Measurements from ENCODE around the gene TECPR2.

Gene TECPR2

DNA sequence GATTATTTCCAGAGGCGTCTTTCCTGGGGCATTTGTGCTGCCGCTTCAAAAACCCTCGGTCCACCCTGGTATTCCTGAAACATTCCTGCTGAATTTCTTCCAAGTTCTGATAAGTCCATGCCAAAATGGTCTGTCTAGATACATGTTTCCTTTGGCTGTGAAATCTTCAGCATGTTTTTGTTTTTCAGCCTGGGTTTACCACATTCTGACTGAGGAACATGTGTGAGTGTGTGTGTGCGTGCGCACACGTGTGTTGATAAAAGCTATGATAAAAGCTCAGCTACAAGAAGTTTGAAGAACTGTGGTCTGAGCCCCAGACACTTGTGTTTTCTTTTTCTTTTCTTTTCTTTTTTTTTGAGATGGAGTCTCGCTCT lies 124.5 kb downstream of the TECPR2 start:
- Histone ChIP-seq H3K27ac (no peak overlapping the region), H3K9me3 (no peaks in the 10 kb centered on the region), H3K9ac (no peak overlapping the region), H4K20me1 (no peaks in the 10 kb centered on the region), H3K4me1 (no peaks in the 10 kb centered on the region), H3K4me2 (no peak overlapping the region), H3K27me3 (no peaks in the 10 kb centered on the region), H3K36me3 (0 out of 2 replicates have a peak, but pooled peaks cover 3% of the 10 kb centered on the region), H3K4me3 (no peak overlapping the region)
- TF ChIP-seq Cebpa-rat (IDR thresholded peaks at IDR 0.05) = no peak

DNA sequence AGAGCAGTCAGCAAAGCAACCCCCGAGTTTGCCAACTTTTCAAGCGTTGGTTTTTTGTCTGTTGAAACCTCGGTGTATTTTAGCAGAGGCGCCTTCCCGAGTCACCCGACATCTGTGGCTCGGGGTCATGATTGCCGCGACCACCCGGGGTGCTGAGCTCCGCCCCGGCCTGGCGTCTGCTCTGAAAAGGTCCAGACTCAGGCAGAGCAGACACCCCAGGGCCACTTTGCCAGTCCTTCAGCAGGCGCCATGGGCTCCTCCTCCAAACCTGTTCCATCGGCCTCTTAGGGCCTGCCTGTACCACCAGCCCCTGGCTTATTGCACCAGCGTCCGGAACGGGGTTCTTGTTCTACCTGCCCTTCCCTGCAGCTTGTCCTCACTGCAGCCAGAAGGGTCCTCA lies 127.7 kb downstream of the TECPR2 start:
- no peak for TF ChIP-seq Cebpa-rat (IDR thresholded peaks at IDR 0.05)
- H3K27ac ChIP-seq = no peak overlapping the region
- H3K9ac ChIP-seq = no peak overlapping the region

DNA sequence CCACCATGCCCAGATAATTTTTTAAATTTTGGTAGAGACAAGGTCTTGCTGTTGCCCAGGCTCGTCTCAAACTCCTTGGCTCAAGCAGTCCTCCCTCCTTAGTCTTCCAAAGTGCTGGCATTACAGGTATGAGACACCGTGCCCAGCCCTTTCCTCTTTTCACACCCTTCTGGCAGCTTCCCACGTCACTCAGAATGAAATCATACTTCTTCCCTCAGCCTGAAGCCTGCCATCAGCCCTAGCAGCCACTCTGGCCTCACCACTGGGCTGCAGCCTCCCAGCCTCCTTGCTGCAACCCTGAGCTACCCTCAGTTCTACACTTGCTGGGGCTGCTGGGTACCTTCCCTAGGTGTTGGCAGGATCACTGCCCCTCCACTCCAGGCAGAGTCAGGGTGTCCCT lies 128.6 kb downstream of the TECPR2 start:
- H3K4me1 ChIP-seq = no peaks in the 10 kb centered on the region
- TF ChIP-seq Cebpa-rat (IDR thresholded peaks at IDR 0.05) = no peak
- H3K36me3 ChIP-seq = no peaks in the 10 kb centered on the region; the same call in 1 of the 2 replicates
- no peaks in the 10 kb centered on the region for H3K27me3 ChIP-seq
- H3K9ac ChIP-seq = no peak overlapping the region
- H3K27ac ChIP-seq = no peak overlapping the region
- no peak overlapping the region for H3K4me2 ChIP-seq
- no peak overlapping the region for H3K4me3 ChIP-seq
- no peaks in the 10 kb centered on the region for H4K20me1 ChIP-seq
- H3K9me3 ChIP-seq = no peaks in the 10 kb centered on the region

More for the DNA sequence above, 127.7 kb downstream of the TECPR2 start:
- no peaks in the 10 kb centered on the region for H3K27me3 ChIP-seq
- H3K36me3 ChIP-seq = no peaks in the 10 kb centered on the region
- no peak overlapping the region for H3K4me3 ChIP-seq
- no peaks in the 10 kb centered on the region for H4K20me1 ChIP-seq
- no peak overlapping the region for H3K4me2 ChIP-seq
- no peaks in the 10 kb centered on the region for H3K4me1 ChIP-seq
- no peaks in the 10 kb centered on the region for H3K9me3 ChIP-seq

DNA sequence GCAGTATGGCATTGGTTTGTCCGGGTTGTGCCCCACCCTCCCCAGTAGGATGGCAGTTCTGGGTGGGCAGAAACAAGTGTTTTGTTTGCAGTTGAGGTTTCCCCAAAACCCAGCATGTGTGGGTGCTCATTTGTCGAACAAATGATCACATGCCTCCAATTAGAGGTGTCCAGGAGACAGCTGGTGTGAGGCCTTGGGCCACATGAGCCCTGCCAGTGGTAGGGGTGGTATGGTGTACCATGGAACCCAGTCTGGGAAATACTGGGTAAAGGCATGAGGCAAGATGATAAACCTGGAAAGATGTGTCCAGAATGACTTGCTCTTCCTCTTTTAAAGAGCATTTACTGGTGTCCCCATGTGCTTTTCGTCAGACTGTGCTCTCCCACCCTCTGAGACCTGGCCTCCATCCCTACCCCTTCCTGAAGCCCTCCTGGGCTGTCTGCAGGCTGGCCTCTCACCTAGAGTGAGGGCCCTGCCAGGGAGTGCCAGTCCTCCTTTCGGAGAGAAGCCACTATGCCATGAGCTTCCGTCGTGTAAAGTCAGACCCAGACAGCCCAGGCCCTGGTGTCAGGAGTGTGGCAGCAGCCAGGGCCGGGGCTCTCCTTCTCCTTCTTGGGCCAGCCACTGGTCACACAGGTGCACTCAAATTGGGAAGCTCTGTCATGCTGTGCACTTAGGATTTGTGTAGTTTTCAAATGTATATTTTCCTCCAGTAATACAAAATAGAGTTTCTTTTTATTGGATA lies 129.2 kb downstream of the TECPR2 start:
- Histone ChIP-seq H3K27ac (no peak overlapping the region), H3K4me3 (no peak overlapping the region), H3K27me3 (no peaks in the 10 kb centered on the region), H3K36me3 (peaks cover 4% of the 10 kb centered on the region; the same call in 1 of the 2 replicates), H4K20me1 (no peaks in the 10 kb centered on the region), H3K9ac (no peak overlapping the region), H3K9me3 (no peaks in the 10 kb centered on the region), H3K4me1 (no peaks in the 10 kb centered on the region), H3K4me2 (no peak overlapping the region)
- no peak for TF ChIP-seq Cebpa-rat (IDR thresholded peaks at IDR 0.05)

DNA sequence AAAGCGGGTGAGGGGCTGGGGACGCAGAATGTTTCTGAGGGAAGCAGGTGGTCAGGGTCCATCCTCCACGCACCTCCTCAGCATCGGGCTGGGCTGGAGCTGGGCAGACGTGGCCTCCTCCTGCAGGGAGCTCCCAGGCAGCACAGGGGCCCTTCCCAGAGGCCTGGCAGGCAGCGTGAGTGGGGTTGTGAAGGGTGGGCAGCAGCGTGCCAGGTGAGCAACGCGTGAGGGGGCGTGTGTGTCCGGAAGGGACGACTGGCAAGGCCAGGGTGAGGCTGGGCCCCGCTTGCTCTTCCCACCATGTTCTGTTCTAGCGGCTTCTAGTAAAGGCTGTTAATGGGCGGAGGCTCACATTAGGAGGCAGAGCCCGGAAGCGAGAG lies 129.8 kb downstream of the TECPR2 start:
- Histone ChIP-seq H3K4me3 (no peak overlapping the region), H3K9ac (no peak overlapping the region), H3K27ac (no peak overlapping the region), H3K27me3 (no peaks in the 10 kb centered on the region), H4K20me1 (no peaks in the 10 kb centered on the region), H3K4me1 (no peaks in the 10 kb centered on the region), H3K36me3 (peaks cover 9% of the 10 kb centered on the region; the same call in 1 of the 2 replicates), H3K4me2 (no peak overlapping the region), H3K9me3 (no peaks in the 10 kb centered on the region)
- TF ChIP-seq Cebpa-rat (IDR thresholded peaks at IDR 0.05) = no peak

DNA sequence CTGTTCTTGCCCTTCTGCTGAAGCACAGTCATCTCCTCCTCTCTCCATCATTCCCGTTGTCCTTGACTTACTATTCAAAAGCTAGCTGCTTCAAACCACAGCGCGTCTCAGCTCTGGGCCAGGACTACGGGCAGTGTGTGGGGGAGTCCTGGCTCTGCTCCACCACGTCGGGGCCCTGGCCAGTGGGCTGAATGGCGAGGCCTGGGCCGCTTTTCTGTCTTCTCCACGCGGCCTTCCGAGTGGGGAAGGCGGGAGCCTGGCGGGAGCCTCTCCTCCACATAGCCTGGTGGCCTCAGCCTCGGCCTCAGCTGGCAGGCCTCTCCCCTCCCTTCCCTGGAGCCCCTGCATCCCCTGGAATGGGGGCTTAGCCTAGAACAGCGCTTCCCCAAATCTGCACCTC lies 130.4 kb downstream of the TECPR2 start:
- H3K9ac ChIP-seq = no peak overlapping the region
- H3K27ac ChIP-seq = no peak overlapping the region
- no peak overlapping the region for H3K4me3 ChIP-seq
- H3K36me3 ChIP-seq = peaks cover 15% of the 10 kb centered on the region
- H3K27me3 ChIP-seq = no peaks in the 10 kb centered on the region
- H3K4me2 ChIP-seq = no peak overlapping the region
- H3K4me1 ChIP-seq = no peaks in the 10 kb centered on the region
- H4K20me1 ChIP-seq = no peaks in the 10 kb centered on the region
- TF ChIP-seq Cebpa-rat (IDR thresholded peaks at IDR 0.05) = no peak
- H3K9me3 ChIP-seq = no peaks in the 10 kb centered on the region

DNA sequence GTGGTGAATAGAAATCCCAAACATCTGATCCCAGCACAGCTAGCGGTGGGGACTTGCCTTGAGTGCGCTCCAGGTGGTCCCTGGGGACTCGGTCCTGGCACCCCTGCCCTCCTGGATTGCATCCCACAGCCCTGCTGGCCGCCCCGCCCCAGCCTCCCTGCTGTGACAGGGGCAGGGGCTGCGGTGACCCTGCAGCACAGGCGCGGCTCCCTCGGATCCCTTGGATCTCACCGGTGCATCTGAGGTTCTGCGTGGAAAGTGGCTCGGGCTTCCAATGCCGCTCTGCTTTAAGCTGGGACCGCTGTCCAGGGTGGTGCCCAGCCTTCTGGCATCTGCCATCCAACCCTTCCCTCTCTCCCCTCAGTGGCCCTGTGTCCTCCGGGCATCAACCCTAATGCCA lies 130.8 kb downstream of the TECPR2 start:
- H3K9me3 ChIP-seq = no peaks in the 10 kb centered on the region
- no peak overlapping the region for H3K4me3 ChIP-seq
- no peaks in the 10 kb centered on the region for H4K20me1 ChIP-seq
- H3K9ac ChIP-seq = no peak overlapping the region
- no peak overlapping the region for H3K4me2 ChIP-seq
- TF ChIP-seq Cebpa-rat (IDR thresholded peaks at IDR 0.05) = no peak
- H3K27me3 ChIP-seq = no peaks in the 10 kb centered on the region
- H3K36me3 ChIP-seq = peaks cover 20% of the 10 kb centered on the region
- no peaks in the 10 kb centered on the region for H3K4me1 ChIP-seq
- H3K27ac ChIP-seq = no peak overlapping the region

DNA sequence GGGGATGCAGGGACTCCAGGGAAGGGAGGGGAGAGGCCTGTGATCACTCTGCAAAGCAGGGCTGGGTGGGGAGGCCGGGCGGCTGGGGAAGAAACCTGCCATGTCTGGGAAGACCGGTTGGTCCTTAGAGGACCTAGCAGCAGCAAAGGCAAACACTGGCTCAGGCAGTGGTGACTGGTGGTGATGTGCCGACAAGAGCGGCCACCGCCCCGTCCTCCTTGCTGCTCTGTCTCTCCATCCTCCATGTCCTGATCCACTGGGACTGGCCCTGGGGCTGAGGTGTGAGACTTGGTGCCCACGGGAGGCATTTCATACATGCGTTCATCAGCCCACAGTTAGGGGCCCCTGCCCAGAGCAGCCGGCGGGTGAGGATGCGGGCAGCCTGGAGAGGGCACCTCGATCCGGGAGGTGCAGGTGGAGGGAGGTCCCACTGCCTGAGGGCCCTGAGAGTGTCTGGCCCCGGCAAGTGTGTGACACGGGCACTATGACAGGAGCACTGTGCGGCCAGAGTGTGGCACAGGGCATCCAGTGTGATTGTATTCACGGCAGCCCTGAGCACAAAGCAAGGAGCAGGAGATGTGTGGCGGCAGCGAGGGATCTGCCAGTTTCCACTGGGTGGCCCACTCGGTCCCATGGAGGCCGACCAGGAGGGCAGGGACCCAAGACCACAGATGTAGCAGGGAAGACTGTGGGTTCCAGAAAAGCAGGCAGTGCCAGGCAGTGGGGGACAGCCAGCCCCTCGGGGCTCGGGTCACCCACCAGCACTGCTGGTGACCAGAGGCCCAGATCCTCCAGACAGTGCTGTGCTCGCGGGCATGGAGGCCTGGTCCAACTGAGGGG lies 133.0 kb downstream of the TECPR2 start:
- Histone ChIP-seq H3K4me1 (peaks cover 13% of the 10 kb centered on the region), H3K9ac (no peak overlapping the region), H3K4me3 (no peak overlapping the region), H3K9me3 (no peaks in the 10 kb centered on the region), H3K36me3 (peaks cover 29% of the 10 kb centered on the region), H3K4me2 (no peak overlapping the region), H4K20me1 (no peaks in the 10 kb centered on the region), H3K27me3 (no peaks in the 10 kb centered on the region), H3K27ac (no peak overlapping the region)
- TF ChIP-seq Cebpa-rat (IDR thresholded peaks at IDR 0.05) = no peak

DNA sequence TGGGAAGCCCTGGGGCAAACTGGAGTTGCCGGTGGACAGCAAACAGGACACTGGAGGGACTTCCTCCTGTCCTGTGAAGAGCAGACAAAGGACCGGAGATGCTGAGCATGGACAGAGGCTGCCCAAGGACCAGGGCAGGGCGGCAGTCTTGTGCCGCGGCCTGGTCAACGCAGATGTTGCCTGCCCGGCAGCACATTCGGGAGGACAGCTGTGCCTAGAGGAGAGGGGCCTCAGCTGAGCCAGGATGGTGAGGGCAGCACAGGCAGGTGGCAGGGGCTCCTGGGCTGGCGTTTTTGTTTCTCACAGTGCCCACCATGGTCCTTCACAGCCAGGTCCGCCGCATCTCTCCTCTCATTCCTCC lies 133.6 kb downstream of the TECPR2 start:
- no peak overlapping the region for H3K4me3 ChIP-seq
- H3K27ac ChIP-seq = no peak overlapping the region
- H3K9me3 ChIP-seq = no peaks in the 10 kb centered on the region
- H3K27me3 ChIP-seq = no peaks in the 10 kb centered on the region
- no peaks in the 10 kb centered on the region for H4K20me1 ChIP-seq
- H3K36me3 ChIP-seq = peaks cover 31% of the 10 kb centered on the region
- H3K4me1 ChIP-seq = peaks cover 14% of the 10 kb centered on the region
- no peak overlapping the region for H3K9ac ChIP-seq
- no peak overlapping the region for H3K4me2 ChIP-seq
- TF ChIP-seq Cebpa-rat (IDR thresholded peaks at IDR 0.05) = no peak

Data from BLaER1 (cell line).